Testis (tissue), 2 donors: ENCODE results near the gene ZNF488.

Experiments used
- CTCF ChIP-seq, 3 experiments: fragments of 450-650 bp in 2 of 3; fragments of 200-600 bp in 1 of 3; sonication (generic) in 1 of 3; IDR thresholded peaks; one replicate each; pipeline ENCODE4 v1.5.1; 2016 to 2019; ENCODE audit warnings: antibody characterized with exemption in 3 of 3, mild to moderate bottlenecking in 2 of 3, moderate library complexity in 1 of 3
- POLR2A ChIP-seq: fragments of 450-650 bp; IDR thresholded peaks from one replicate; pipeline ENCODE4 v1.6.1; 2017; ENCODE audit warnings: antibody characterized with exemption, mild to moderate bottlenecking, moderate library complexity

GRCh38 chr10:47412869-47413268 lies 28.8 kb upstream of the ZNF488 start:
- TF ChIP-seq CTCF (IDR thresholded peaks at IDR 0.05) = no peak
- TF ChIP-seq POLR2A = no peak
